IMR-90 (cell line): ENCODE results near the gene AK2. TPM values are rescaled to one million over a fixed set of nuclear protein-coding genes. Genes with fewer than 3 reads are reported as not detected.
A peak's percentile ranks its signal among the peaks of the same experiment; 100 is the strongest.
"Not testable (repeated sequence)": the region's sequence is repeated elsewhere in the genome, so short reads cannot be mapped to it uniquely, and the experiment has no call there.

Source experiments
- ATAC-seq: fragments of 200-7000 bp; cut with Tn5 transposase; 2 replicates; pipeline ENCODE4 v1.9.1; 2020; ENCODE audit warnings: low read depth, mild to moderate bottlenecking, moderate library complexity
- BruUV-seq: library from RNA; stranded (reverse); fragments of 400-500 nt; replicated peaks from 2 replicates; lab custom pipeline; 2021; lab: Mats Ljungman, UMichigan
- CTCF ChIA-PET: fragments of 300-600 bp; formaldehyde crosslinking; extraction: SDS; loops from one replicate; lab custom pipeline; 2021; ENCODE audit warnings: antibody characterized with exemption; lab: Yijun Ruan, JAX
- POLR2A ChIA-PET: fragments of 300-600 bp; sonication (Branson Sonifier 250); formaldehyde crosslinking; loops from one replicate; lab custom pipeline; 2022; ENCODE audit warnings: antibody characterized with exemption; ENCODE audit not compliant: unreplicated experiment; lab: Charles Lee
- DNase-seq: peaks from one replicate; pipeline ENCODE4 v3.0.0; 2013
- H2AFZ ChIP-seq: replicated peaks from 2 replicates; pipeline ENCODE3; 2013; ENCODE audit warnings: low read length, mild to moderate bottlenecking; ENCODE audit not compliant: poor library complexity
- H2AK5ac ChIP-seq: 2 replicates; pipeline ENCODE4 v1.6.1; 2013; ENCODE audit warnings: low read depth, low read length, inconsistent platforms
- H2AK9ac ChIP-seq: replicated peaks from 2 replicates; pipeline ENCODE3; 2013; ENCODE audit warnings: mild to moderate bottlenecking, low read depth, low read length, moderate library complexity; ENCODE audit not compliant: poor library complexity
- H2BK120ac ChIP-seq: 2 replicates; pipeline ENCODE4 v1.6.1; 2013; ENCODE audit warnings: low read depth, low read length, inconsistent platforms
- H2BK15ac ChIP-seq: 3 replicates; pipeline ENCODE4 v1.6.1; 2013; ENCODE audit warnings: low read depth, low read length, inconsistent platforms
- H2BK20ac ChIP-seq: 2 replicates; pipeline ENCODE4 v1.6.1; 2013; ENCODE audit warnings: low read depth, mild to moderate bottlenecking, inconsistent platforms, low read length, moderate library complexity
- H2BK5ac ChIP-seq: 2 replicates; pipeline ENCODE4 v1.6.1; 2013; ENCODE audit warnings: mild to moderate bottlenecking, low read depth, low read length, inconsistent platforms; ENCODE audit not compliant: poor library complexity, severe bottlenecking
- H3K14ac ChIP-seq: replicated peaks from 2 replicates; pipeline ENCODE4 v1.6.1; 2013; ENCODE audit warnings: low read depth, low read length, inconsistent platforms
- H3K18ac ChIP-seq: 2 replicates; pipeline ENCODE4 v1.6.1; 2013; ENCODE audit warnings: low read depth, low read length, control low read depth
- H3K23ac ChIP-seq: 2 replicates; pipeline ENCODE4 v1.6.1; 2013; ENCODE audit warnings: low read depth, low read length, inconsistent platforms
- H3K27ac ChIP-seq: 2 replicates; pipeline ENCODE4 v1.5.1; 2013; ENCODE audit warnings: mild to moderate bottlenecking, control low read depth, low read length; ENCODE audit not compliant: insufficient read depth
- H3K27me3 ChIP-seq: 2 replicates; pipeline ENCODE4 v1.6.1; 2013; ENCODE audit warnings: low read length; ENCODE audit not compliant: control insufficient read depth, insufficient read depth
- H3K36me3 ChIP-seq: 2 replicates; pipeline ENCODE4 v1.6.1; 2013; ENCODE audit warnings: low read length, mixed read lengths; ENCODE audit not compliant: control insufficient read depth, insufficient read depth
- H3K4ac ChIP-seq: 2 replicates; pipeline ENCODE4 v1.6.1; 2013; ENCODE audit warnings: low read depth, low read length, inconsistent platforms
- H3K4me1 ChIP-seq: 2 replicates; pipeline ENCODE4 v1.6.1; 2013; ENCODE audit warnings: low read length, mixed read lengths; ENCODE audit not compliant: control insufficient read depth, insufficient read depth
- H3K4me2 ChIP-seq: 2 replicates; pipeline ENCODE4 v1.6.1; 2013; ENCODE audit warnings: low read depth, mild to moderate bottlenecking, control low read depth, low read length, moderate library complexity
- H3K4me3 ChIP-seq: 2 replicates; pipeline ENCODE4 v1.5.1; 2013; ENCODE audit warnings: low read depth, mild to moderate bottlenecking, control low read depth, low read length, moderate library complexity; ENCODE audit not compliant: insufficient read depth
- H3K56ac ChIP-seq: 2 replicates; pipeline ENCODE4 v1.6.1; 2013; ENCODE audit warnings: low read length, inconsistent platforms; ENCODE audit not compliant: insufficient read depth; ENCODE audit errors: extremely low read depth
- H3K79me1 ChIP-seq, 2 experiments: 2 replicates each; pipeline ENCODE4 v1.6.1; 2013; ENCODE audit warnings: low read length in 2 of 2, inconsistent platforms in 1 of 2, low read depth in 1 of 2
- H3K9ac ChIP-seq: 2 replicates; pipeline ENCODE4 v1.6.1; 2013; ENCODE audit warnings: low read depth, low read length, control low read depth
- H3K9me1 ChIP-seq: 2 replicates; pipeline ENCODE4 v1.6.1; 2013; ENCODE audit warnings: low read length, inconsistent platforms; ENCODE audit not compliant: insufficient read depth
- H3K9me3 ChIP-seq: 2 replicates; pipeline ENCODE4 v1.6.1; 2013; ENCODE audit warnings: low read length; ENCODE audit not compliant: control insufficient read depth, insufficient read depth
- H4K20me1 ChIP-seq: 2 replicates; pipeline ENCODE4 v1.6.1; 2013; ENCODE audit warnings: low read length, inconsistent platforms; ENCODE audit not compliant: insufficient read depth
- H4K5ac ChIP-seq: 2 replicates; pipeline ENCODE4 v1.6.1; 2013; ENCODE audit warnings: mild to moderate bottlenecking, low read depth, low read length, control low read depth
- H4K8ac ChIP-seq, 2 experiments: 2 replicates each; pipeline ENCODE4 v1.6.1; 2013; ENCODE audit warnings: low read depth in 2 of 2, low read length in 2 of 2, control low read depth in 1 of 2, inconsistent platforms in 1 of 2
- H4K91ac ChIP-seq: 2 replicates; pipeline ENCODE4 v1.6.1; 2013; ENCODE audit warnings: low read depth, low read length, inconsistent platforms; ENCODE audit not compliant: insufficient read depth
- BHLHE40 ChIP-seq: fragments of 150-350 bp; IDR thresholded peaks from 2 replicates; pipeline ENCODE4 v1.6.1; 2016; ENCODE audit warnings: mild to moderate bottlenecking, low read depth, low read length
- FOS ChIP-seq: fragments of 150-350 bp; IDR thresholded peaks from 2 replicates; pipeline ENCODE4 v1.6.1; 2016; ENCODE audit warnings: low read depth, low read length
- POLR2A ChIP-seq: IDR thresholded peaks from 2 replicates; pipeline ENCODE4 v1.6.1; 2012; ENCODE audit warnings: mild to moderate bottlenecking, low read depth, low read length
- RCOR1 ChIP-seq: IDR thresholded peaks from 2 replicates; pipeline ENCODE4 v1.6.1; 2012; ENCODE audit warnings: mild to moderate bottlenecking, low read length, improper control_type of control experiment; ENCODE audit not compliant: insufficient replicate concordance
- SMC3 ChIP-seq: fragments of 150-350 bp; IDR thresholded peaks from 2 replicates; pipeline ENCODE4 v1.6.1; 2016; ENCODE audit warnings: low read depth, mild to moderate bottlenecking, antibody characterized with exemption, low read length, moderate library complexity
- USF2 ChIP-seq: fragments of 150-350 bp; IDR thresholded peaks from 2 replicates; pipeline ENCODE4 v1.6.1; 2017; ENCODE audit warnings: mild to moderate bottlenecking, antibody characterized with exemption, low read length, low read depth
- WGBS, 2 experiments: methylation state at CpG; one replicate each; pipeline versions ENCODE4 v1.1.5 to v1.1.7; 2013; ENCODE audit warnings: missing lambda C conversion rate in 2 of 2; ENCODE audit not compliant: insufficient read length in 1 of 2; ENCODE audit errors: extremely low coverage in 2 of 2; 5-methylcytosine and 5-hydroxymethylcytosine counted together
- dilution Hi-C: fragments of 300-500 bp; cut with HindIII; formaldehyde crosslinking; loops from one replicate; pipeline ENCODE4 v1.14.3; 2018; ENCODE audit warnings: low sequenced_read_pairs; ENCODE audit not compliant: unreplicated experiment
- in situ Hi-C: fragments of 300-500 bp; cut with MboI; formaldehyde crosslinking; loops from 3 replicates; pipeline ENCODE4 v1.14.3; 2019; ENCODE audit warnings: low sequenced_read_pairs, inconsistent platforms, mixed read lengths
- intact Hi-C: fragments of 100-400 bp; cut with micrococcal nuclease; formaldehyde crosslinking; loops from 2 replicates; pipeline ENCODE4 v1.10.0; 2022
- polyA plus RNA-seq, 3 experiments: library from polyadenylated mRNA; depleted of rRNA; stranded (reverse); fragments of >200 nt; gene quantifications; 2 replicates each; pipeline ENCODE4 v1.2.3, GENCODE V29; 2012; ENCODE audit warnings: low replicate concordance in 1 of 3
- total RNA-seq: library from RNA; depleted of rRNA; stranded (reverse); fragments of >200 nt; gene quantifications from 2 replicates; pipeline ENCODE4 v1.2.3, GENCODE V29; 2012

The AK2 gene
- total and polyA plus RNA-seq, 2 of the 4 experiments (the other 2 are of a cell fraction): 118 to 203 TPM

DNA sequence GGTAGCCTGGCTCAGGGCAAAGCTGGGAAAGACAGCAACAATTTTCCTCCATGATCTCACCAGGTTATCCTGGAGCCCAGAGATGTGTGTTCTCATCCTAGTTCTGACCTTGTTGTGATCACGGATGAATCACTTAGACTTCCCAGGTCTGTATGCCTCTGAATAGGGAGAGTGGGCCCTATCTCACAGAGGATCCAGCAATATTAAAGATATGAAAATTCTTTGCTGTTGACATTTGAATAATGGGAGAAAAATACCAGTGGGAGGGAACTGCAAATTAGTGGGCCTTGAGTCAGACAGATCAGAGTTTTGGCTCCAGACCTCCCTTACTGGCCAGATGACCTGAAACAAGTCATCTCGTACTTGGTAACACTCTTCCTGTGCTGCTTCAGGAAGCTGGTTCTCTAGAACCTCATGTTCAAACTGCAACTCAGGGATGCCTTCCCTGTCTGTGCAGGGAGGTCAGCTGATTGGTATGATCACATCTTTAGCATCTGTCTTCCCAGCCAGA, 39.2 kb downstream of the AK2 start:
- H3K23ac ChIP-seq: peak overlapping the region; percentile 25
- intact Hi-C loops: no loop called here
- in situ Hi-C loops: no loop called here
- peak overlapping the region; percentile 69 for H2BK5ac ChIP-seq
- H3K9me3 ChIP-seq: no peaks in the 10 kb centered on the region
- no peak overlapping the region for H3K9ac ChIP-seq
- H2BK15ac ChIP-seq: no peak overlapping the region
- no peak overlapping the region for H3K4me3 ChIP-seq
- CTCF ChIA-PET: interaction anchor here (1.1 to 2.6 kb wide), 2 partner anchors 10 to 63 kb away, joined by 3 to 10 read pairs; no protein-coding TSS in a partner anchor
- peak overlapping the region; percentile 9 for H2AFZ ChIP-seq
- no peak overlapping the region for H2BK20ac ChIP-seq
- peak; percentile 77 for ATAC-seq
- H4K91ac ChIP-seq: no peak overlapping the region
- H4K20me1 ChIP-seq: no peaks in the 10 kb centered on the region
- H2BK120ac ChIP-seq: peak overlapping the region; percentile 31; the same call in 1 of the 2 replicates
- H2AK5ac ChIP-seq: peak overlapping the region; percentile 4; the same call in 1 of the 2 replicates
- H3K27ac ChIP-seq: peak overlapping the region; percentile 15; the same call in 1 of the 2 replicates
- H3K4me2 ChIP-seq: no peak overlapping the region
- H3K9me1 ChIP-seq: peaks cover 33% of the 10 kb centered on the region
- H3K18ac ChIP-seq: peak overlapping the region; percentile 17; the same call in 1 of the 2 replicates
- no peaks in the 10 kb centered on the region for H3K36me3 ChIP-seq
- BruUV-seq: no TSS peak
- H3K4ac ChIP-seq: peak overlapping the region; percentile 60
- H3K14ac ChIP-seq: peak overlapping the region; percentile 55
- H3K79me1 ChIP-seq: peaks cover 0 to 15% of the 10 kb centered on the region in 2 experiments; a peak in 2 of 4 replicates
- DNase-seq: peak; percentile 93
- H4K8ac ChIP-seq: peak overlapping the region in 1 of 2 experiments; percentile 62; a peak in 1 of 4 replicates
- H3K56ac ChIP-seq: no peak overlapping the region
- POLR2A ChIA-PET: no interaction called here
- WGBS, 2 experiments: 11% methylated on average over 1 of the region's 2 CpGs; no CpG with 5 or more reads in 1 of the 2 experiments
- H3K27me3 ChIP-seq: no peaks in the 10 kb centered on the region
- dilution Hi-C loops: no loop called here
- H2AK9ac ChIP-seq: peak overlapping the region; percentile 88
- peak overlapping the region; percentile 26; the same call in 1 of the 2 replicates for H4K5ac ChIP-seq
- H3K4me1 ChIP-seq: peaks cover 18% of the 10 kb centered on the region
- no peak for TF ChIP-seq RCOR1
- no peak for TF ChIP-seq SMC3
- 0 out of 2 replicates have a peak, but pooled peaks have one; percentile 5 for TF ChIP-seq BHLHE40
- TF ChIP-seq POLR2A: peak; percentile 44; the same call in 1 of the 2 replicates
- peak; percentile 34 for TF ChIP-seq FOS
- TF ChIP-seq USF2: peak; percentile 54

GRCh38 chr1:32993324-32993636, 43.4 kb downstream of the AK2 start:
- H4K91ac ChIP-seq, H4K20me1 ChIP-seq, H3K36me3 ChIP-seq, H2AFZ ChIP-seq, H3K9me3 ChIP-seq, POLR2A ChIA-PET, H2AK9ac ChIP-seq, H3K27ac ChIP-seq, H2BK5ac ChIP-seq, in situ Hi-C loops, H3K4me2 ChIP-seq, H3K4me3 ChIP-seq, H3K27me3 ChIP-seq, H3K14ac ChIP-seq, H2BK20ac ChIP-seq, H3K79me1 ChIP-seq, DNase-seq, dilution Hi-C loops, H3K56ac ChIP-seq, H3K23ac ChIP-seq, ATAC-seq, H4K5ac ChIP-seq, H2BK120ac ChIP-seq, BruUV-seq, H3K18ac ChIP-seq, H3K9ac ChIP-seq, intact Hi-C loops: not testable (repeated sequence)
- WGBS, 2 experiments: 100% methylated on average over 1 of the region's 8 CpGs; no CpG with 5 or more reads in 1 of the 2 experiments
- H2AK5ac ChIP-seq: peak overlapping the region; percentile 12; the same call in 1 of the 2 replicates
- peak overlapping the region in 1 of 2 experiments; percentile 26; a peak in 1 of 4 replicates for H4K8ac ChIP-seq
- peaks cover 34% of the 10 kb centered on the region for H3K9me1 ChIP-seq
- H2BK15ac ChIP-seq: 0 out of 3 replicates have a peak overlapping the region, but pooled peaks have one; percentile 5
- H3K4me1 ChIP-seq: peaks cover 29% of the 10 kb centered on the region
- CTCF ChIA-PET: interaction anchor here (1.6 kb wide), 1 partner anchor 15 kb away, joined by 3 read pairs; no protein-coding TSS in a partner anchor
- 0 out of 2 replicates have a peak overlapping the region, but pooled peaks have one; percentile 10 for H3K4ac ChIP-seq
